UCSD-AML1 (cell line): ENCODE measurements around the gene NUP54.
A peak's percentile ranks its signal among the peaks of the same experiment; 100 is the strongest.

Experiments used
- DNase-seq: peaks from one replicate; lab custom pipeline; 2025; ENCODE audit not compliant: unreplicated experiment; lab: John Stamatoyannopoulos, UW

NUP54 gene

DNA sequence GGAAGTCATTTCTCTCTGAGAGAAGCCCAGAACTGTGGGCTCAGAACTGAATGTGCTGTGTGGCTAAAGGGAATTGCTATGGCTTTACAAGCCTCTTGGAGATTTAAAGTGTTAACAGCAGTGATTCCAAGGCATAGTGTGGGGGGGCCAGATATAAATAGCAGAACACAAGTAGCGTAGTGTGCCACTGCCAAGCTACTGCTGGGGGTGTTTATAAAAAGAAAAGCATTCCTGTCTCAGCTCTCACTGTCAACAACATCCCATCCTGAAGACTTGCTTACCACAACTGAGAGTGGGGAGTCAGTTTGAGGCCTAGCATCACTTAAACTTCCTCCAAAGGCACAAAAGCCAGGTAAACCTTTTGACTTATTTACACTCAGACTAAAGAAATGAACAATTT, 73.7 kb downstream of the NUP54 start, which contains the start of gene ART3:
ART3 (plus strand) TSS at position 242 of the 400 bp plus-strand sequence. CDS start 1,181 bp downstream, outside the sequence.
- DNase-seq = no peak

GRCh38 chr4:76072760-76073159, 75.4 kb downstream of the NUP54 start:
- DNase-seq = no peak

GRCh38 chr4:76067652-76068286, 80.4 kb downstream of the NUP54 start:
- peak; percentile 41 for DNase-seq

DNA sequence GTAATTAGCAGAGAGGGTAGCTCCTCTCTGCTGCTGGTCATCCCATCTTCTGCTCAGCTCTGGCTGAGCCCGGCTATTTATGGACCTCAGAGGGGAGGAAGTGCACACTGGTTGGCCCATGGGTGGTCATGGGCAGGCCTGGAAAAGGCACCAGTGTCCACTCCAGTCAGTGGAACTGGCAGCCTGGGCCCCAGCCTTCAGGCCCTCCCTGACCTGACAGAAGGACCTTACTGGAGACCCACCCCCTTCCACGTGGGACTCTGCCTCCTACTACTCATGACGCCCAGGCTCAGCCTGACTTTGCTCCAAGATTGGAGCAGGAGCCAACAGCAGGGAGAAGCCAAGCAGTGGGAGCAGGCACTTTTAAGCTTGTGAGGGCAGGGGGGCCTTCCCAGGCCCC, 81.7 kb downstream of the NUP54 start:
- DNase-seq = no peak
